Hepatic stellate cell (primary cell): Measurements from ENCODE around the gene BNC2.
"Not testable (repeated sequence)": the region's sequence is repeated elsewhere in the genome, so short reads cannot be mapped to it uniquely, and the experiment has no call there.

Experiments
- DNase-seq: peaks from one replicate; pipeline ENCODE4 v3.0.0; 2011; ENCODE audit warnings: low spot score

The BNC2 gene

GRCh38 chr9:16450578-16450977, 419.9 kb downstream of the BNC2 start:
- no peak for DNase-seq

GRCh38 chr9:16450043-16450442, 420.4 kb downstream of the BNC2 start:
- DNase-seq, result no peak

- no peak for DNase-seq
These were observed 421.3 kb downstream of the BNC2 start for GRCh38 chr9:16449076-16449730.

GRCh38 chr9:16447946-16448345, 422.5 kb downstream of the BNC2 start:
- no peak for DNase-seq

- DNase-seq, result no peak
These were observed 423.8 kb downstream of the BNC2 start for GRCh38 chr9:16446636-16447035.

GRCh38 chr9:16445141-16445920, 425.1 kb downstream of the BNC2 start:
- DNase-seq, result no peak

- no peak for DNase-seq
These were observed 427.8 kb downstream of the BNC2 start for GRCh38 chr9:16442622-16443021.

GRCh38 chr9:16441791-16442190, 428.7 kb downstream of the BNC2 start:
- DNase-seq, result no peak

- DNase-seq, result not testable (repeated sequence)
These were observed 431.6 kb downstream of the BNC2 start for GRCh38 chr9:16438831-16439230.

- DNase-seq, result no peak
These were observed 433.9 kb downstream of the BNC2 start for GRCh38 chr9:16436545-16436944.

- DNase-seq, result peak; percentile 12
These were observed 435.9 kb downstream of the BNC2 start for GRCh38 chr9:16434526-16434925.

- no peak for DNase-seq
These were observed 437.0 kb downstream of the BNC2 start for GRCh38 chr9:16433494-16433893.

- no peak for DNase-seq
These were observed 438.6 kb downstream of the BNC2 start for GRCh38 chr9:16431666-16432392.

GRCh38 chr9:16429671-16430070, 440.8 kb downstream of the BNC2 start:
- no peak for DNase-seq

- no peak for DNase-seq
These were observed 442.5 kb downstream of the BNC2 start for GRCh38 chr9:16427873-16428427.

- no peak for DNase-seq
These were observed 443.8 kb downstream of the BNC2 start for GRCh38 chr9:16426716-16427115.

- peak; percentile 7 for DNase-seq
These were observed 444.8 kb downstream of the BNC2 start for GRCh38 chr9:16425562-16426231.

GRCh38 chr9:16422114-16422513, 448.4 kb downstream of the BNC2 start:
- no peak for DNase-seq

- no peak for DNase-seq
These were observed 448.9 kb downstream of the BNC2 start for GRCh38 chr9:16421532-16421931.

- DNase-seq, result no peak
These were observed 451.3 kb downstream of the BNC2 start for GRCh38 chr9:16419124-16419523.

- DNase-seq, result no peak
These were observed 451.7 kb downstream of the BNC2 start for GRCh38 chr9:16418721-16419120.

GRCh38 chr9:16417749-16418148, 452.7 kb downstream of the BNC2 start:
- no peak for DNase-seq
